PC-9 (cell line): Measurements from ENCODE around the gene BMP4. TPM values are rescaled to one million over a fixed set of nuclear protein-coding genes. Genes with fewer than 3 reads are reported as not detected.

Experiments used
- BruUV-seq: library from RNA; stranded (reverse); fragments of 400-500 nt; replicated peaks from 2 replicates; lab custom pipeline; 2021; lab: Mats Ljungman, UMichigan
- CTCF ChIA-PET: fragments of 300-600 bp; sonication (Branson Sonifier 250); formaldehyde crosslinking; loops from one replicate; lab custom pipeline; 2022; ENCODE audit warnings: antibody characterized with exemption; lab: Charles Lee
- POLR2A ChIA-PET: fragments of 300-600 bp; sonication (Branson Sonifier 250); formaldehyde crosslinking; loops from one replicate; lab custom pipeline; 2022; ENCODE audit warnings: antibody characterized with exemption; ENCODE audit not compliant: unreplicated experiment; lab: Charles Lee
- DNase-seq, 2 experiments: peaks; one replicate each; pipeline versions ENCODE4 v3.0.0 to v3.0.0-alpha.2; 2015 to 2022; ENCODE audit warnings: mixed read lengths in 1 of 2
- H2AFZ ChIP-seq: fragments of 200-600 bp; sonication (generic); 2 replicates; pipeline ENCODE4 v1.8.1; 2017; ENCODE audit warnings: antibody characterized with exemption
- H3F3A ChIP-seq: fragments of 200-600 bp; sonication (generic); 2 replicates; pipeline ENCODE4 v1.8.1; 2017; ENCODE audit warnings: antibody characterized with exemption, mild to moderate bottlenecking, low read depth; ENCODE audit not compliant: insufficient read depth
- H3K27ac ChIP-seq: fragments of 200-600 bp; sonication (generic); 2 replicates; pipeline ENCODE4 v1.6.1; 2016; ENCODE audit warnings: mixed run types
- H3K27me3 ChIP-seq: fragments of 200-600 bp; sonication (generic); 2 replicates; pipeline ENCODE4 v1.6.1; 2016; ENCODE audit warnings: low read depth, mixed run types; ENCODE audit not compliant: insufficient read depth
- H3K36me3 ChIP-seq: fragments of 200-600 bp; sonication (generic); 2 replicates; pipeline ENCODE4 v1.6.1; 2016; ENCODE audit warnings: low read depth, mixed run types
- H3K4me1 ChIP-seq: fragments of 200-600 bp; sonication (generic); replicated peaks from 2 replicates; pipeline ENCODE4 v1.6.1; 2016; ENCODE audit warnings: mixed run types; ENCODE audit not compliant: insufficient read depth
- H3K4me2 ChIP-seq: fragments of 200-600 bp; sonication (generic); 2 replicates; pipeline ENCODE4 v1.6.1; 2017; ENCODE audit warnings: mixed run types
- H3K4me3 ChIP-seq: fragments of 200-600 bp; sonication (generic); 2 replicates; pipeline ENCODE4 v1.6.1; 2016; ENCODE audit warnings: mixed run types
- H3K79me2 ChIP-seq: fragments of 200-600 bp; sonication (generic); 2 replicates; pipeline ENCODE4 v1.6.1; 2017; ENCODE audit warnings: low read depth, mixed run types
- H3K9me2 ChIP-seq: fragments of 200-600 bp; sonication (generic); 2 replicates; pipeline ENCODE4 v1.8.1; 2017; ENCODE audit warnings: mild to moderate bottlenecking; ENCODE audit not compliant: insufficient read depth
- H3K9me3 ChIP-seq: fragments of 200-600 bp; sonication (generic); 2 replicates; pipeline ENCODE4 v1.8.1; 2016; ENCODE audit warnings: low read depth; ENCODE audit not compliant: insufficient read depth
- H4K20me1 ChIP-seq: fragments of 200-600 bp; sonication (generic); 2 replicates; pipeline ENCODE4 v1.8.1; 2017; ENCODE audit not compliant: insufficient read depth
- EZH2 ChIP-seq: fragments of 200-600 bp; sonication (generic); IDR thresholded peaks from 2 replicates; pipeline ENCODE4 v1.8.0; 2017; ENCODE audit warnings: antibody characterized with exemption, low read depth
- intact Hi-C: fragments of 100-400 bp; cut with micrococcal nuclease; formaldehyde crosslinking; loops from one replicate; pipeline ENCODE4 v1.10.0; 2022; ENCODE audit not compliant: unreplicated experiment
- total RNA-seq: library from RNA; stranded (reverse); gene quantifications from 2 replicates; pipeline ENCODE4 v1.2.3, GENCODE V29; 2021
- TF ChIP-seq, protein P1 (sequence below): fragments of 200-600 bp; sonication (generic); conservative IDR thresholded peaks from 2 replicates; pipeline ENCODE4 v1.6.1; 2017; ENCODE audit warnings: mixed run types, antibody characterized with exemption, mild to moderate bottlenecking, moderate library complexity

The BMP4 gene
- total RNA-seq, 1 experiment from 2014 or later = 63.5 TPM

DNA sequence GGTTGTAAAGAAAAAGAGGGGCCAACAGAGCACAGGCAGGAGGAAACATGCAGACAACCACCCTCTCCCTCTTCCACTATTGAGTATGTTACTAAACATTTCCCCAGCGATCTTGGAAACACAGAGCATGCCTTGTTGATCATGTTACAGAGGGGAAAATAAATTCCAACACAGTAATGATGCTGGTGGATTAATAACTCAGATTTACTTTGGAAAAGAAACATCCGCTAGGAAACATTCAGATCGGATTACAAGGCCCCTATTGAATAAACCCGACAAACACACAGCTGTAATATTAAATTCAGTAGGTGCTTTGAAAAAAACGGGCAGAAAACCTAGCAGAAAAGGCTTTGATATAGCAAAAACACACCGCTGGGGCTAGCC, 5.4 kb downstream of the BMP4 start:
- no peaks in the 10 kb centered on the region for H3K9me2 ChIP-seq
- H3K27me3 ChIP-seq = no peaks in the 10 kb centered on the region
- H3K9me3 ChIP-seq = no peaks in the 10 kb centered on the region
- H3F3A ChIP-seq = peaks cover 4% of the 10 kb centered on the region
- DNase-seq = no peak
- H3K4me3 ChIP-seq = no peak overlapping the region
- H4K20me1 ChIP-seq = no peaks in the 10 kb centered on the region
- ChIA-PET CTCF (no interaction called here), POLR2A (interaction anchor here (0.5 to 0.7 kb wide), 2 partner anchors 11 to 371 kb away, joined by 4 to 5 read pairs; no protein-coding TSS in a partner anchor)
- no peak overlapping the region for H3K4me2 ChIP-seq
- H3K36me3 ChIP-seq = peaks cover 15% of the 10 kb centered on the region; the same call in 1 of the 2 replicates
- no peaks in the 10 kb centered on the region for H3K4me1 ChIP-seq
- H3K27ac ChIP-seq = no peak overlapping the region
- TF ChIP-seq, protein P1, sequence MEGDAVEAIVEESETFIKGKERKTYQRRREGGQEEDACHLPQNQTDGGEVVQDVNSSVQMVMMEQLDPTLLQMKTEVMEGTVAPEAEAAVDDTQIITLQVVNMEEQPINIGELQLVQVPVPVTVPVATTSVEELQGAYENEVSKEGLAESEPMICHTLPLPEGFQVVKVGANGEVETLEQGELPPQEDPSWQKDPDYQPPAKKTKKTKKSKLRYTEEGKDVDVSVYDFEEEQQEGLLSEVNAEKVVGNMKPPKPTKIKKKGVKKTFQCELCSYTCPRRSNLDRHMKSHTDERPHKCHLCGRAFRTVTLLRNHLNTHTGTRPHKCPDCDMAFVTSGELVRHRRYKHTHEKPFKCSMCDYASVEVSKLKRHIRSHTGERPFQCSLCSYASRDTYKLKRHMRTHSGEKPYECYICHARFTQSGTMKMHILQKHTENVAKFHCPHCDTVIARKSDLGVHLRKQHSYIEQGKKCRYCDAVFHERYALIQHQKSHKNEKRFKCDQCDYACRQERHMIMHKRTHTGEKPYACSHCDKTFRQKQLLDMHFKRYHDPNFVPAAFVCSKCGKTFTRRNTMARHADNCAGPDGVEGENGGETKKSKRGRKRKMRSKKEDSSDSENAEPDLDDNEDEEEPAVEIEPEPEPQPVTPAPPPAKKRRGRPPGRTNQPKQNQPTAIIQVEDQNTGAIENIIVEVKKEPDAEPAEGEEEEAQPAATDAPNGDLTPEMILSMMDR = no peak
- no peak for TF ChIP-seq EZH2
- no peak overlapping the region for H2AFZ ChIP-seq
- no TSS peak for BruUV-seq
- intact Hi-C loops = no loop called here
- H3K79me2 ChIP-seq = peaks cover 32% of the 10 kb centered on the region

DNA sequence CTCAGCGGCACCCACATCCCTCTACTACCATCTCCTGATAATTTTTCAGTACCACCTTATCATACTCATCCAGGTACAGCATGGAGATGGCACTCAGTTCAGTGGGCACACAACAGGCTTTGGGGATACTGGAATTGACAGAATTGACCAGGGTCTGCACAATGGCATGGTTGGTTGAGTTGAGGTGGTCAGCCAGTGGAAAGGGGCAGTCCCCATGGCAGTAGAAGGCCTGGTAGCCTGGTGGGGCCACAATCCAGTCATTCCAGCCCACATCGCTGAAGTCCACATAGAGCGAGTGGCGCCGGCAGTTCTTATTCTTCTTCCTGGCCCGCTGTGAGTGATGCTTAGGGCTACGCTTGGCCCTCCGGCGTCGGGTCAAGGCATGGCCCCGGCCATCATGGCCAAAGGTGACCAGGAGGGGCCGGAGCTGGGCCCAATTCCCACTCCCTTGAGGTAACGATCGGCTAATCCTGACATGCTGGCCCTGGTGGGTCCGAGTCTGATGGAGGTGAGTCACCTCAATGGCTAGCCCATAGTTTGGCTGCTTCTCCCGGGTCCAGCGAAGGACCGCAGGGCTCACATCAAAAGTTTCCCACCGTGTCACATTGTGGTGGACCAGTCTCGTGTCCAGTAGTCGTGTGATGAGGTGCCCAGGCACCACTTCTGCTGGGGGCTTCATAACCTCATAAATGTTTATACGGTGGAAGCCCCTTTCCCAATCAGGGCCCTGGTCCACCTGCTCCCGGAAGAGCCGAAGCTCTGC, 6.4 kb downstream of the BMP4 start:
- Histone ChIP-seq H2AFZ (no peak overlapping the region), H4K20me1 (no peaks in the 10 kb centered on the region), H3K9me2 (no peaks in the 10 kb centered on the region), H3K9me3 (no peaks in the 10 kb centered on the region), H3K36me3 (peaks cover 15% of the 10 kb centered on the region; the same call in 1 of the 2 replicates), H3K4me2 (no peak overlapping the region), H3K27me3 (no peaks in the 10 kb centered on the region), H3K4me1 (no peaks in the 10 kb centered on the region), H3F3A (peaks cover 4% of the 10 kb centered on the region), H3K4me3 (no peak overlapping the region), H3K27ac (no peak overlapping the region), H3K79me2 (peaks cover 22% of the 10 kb centered on the region)
- no peak for DNase-seq
- TF ChIP-seq, protein P1 = no peak
- TF ChIP-seq EZH2 = no peak
- intact Hi-C loops = no loop called here
- BruUV-seq = no TSS peak
- CTCF ChIA-PET = no interaction called here
- POLR2A ChIA-PET = no interaction called here

DNA sequence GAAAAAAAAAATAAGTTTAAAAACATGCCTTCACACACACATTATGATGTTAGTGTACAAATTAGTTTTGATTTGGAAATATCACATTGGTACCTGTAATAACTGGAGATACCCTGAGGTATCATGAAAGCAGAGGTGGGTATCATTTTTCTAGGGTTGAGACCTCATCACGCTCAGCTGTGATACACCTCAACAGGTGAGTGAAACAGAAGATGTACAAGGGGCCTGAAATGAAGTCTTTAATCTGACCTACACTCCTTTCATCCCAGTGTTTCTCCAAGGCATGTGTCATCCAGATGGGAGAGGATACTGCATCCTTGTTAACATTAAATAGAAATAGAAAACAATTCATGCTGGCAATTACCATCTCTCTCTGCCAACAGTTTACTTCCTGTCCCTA, 7.4 kb downstream of the BMP4 start:
- intact Hi-C loops = loop anchor here (5.0 kb wide), 1 partner anchor 97 kb away; no protein-coding TSS in a partner anchor
- no peaks in the 10 kb centered on the region for H3K4me1 ChIP-seq
- no peak overlapping the region for H3K4me3 ChIP-seq
- H3K79me2 ChIP-seq = peaks cover 12% of the 10 kb centered on the region
- no peaks in the 10 kb centered on the region for H3K9me2 ChIP-seq
- H2AFZ ChIP-seq = no peak overlapping the region
- ChIA-PET CTCF (no interaction called here), POLR2A (interaction anchor here (0.6 kb wide), 1 partner anchor 363 kb away, joined by 4 read pairs; no protein-coding TSS in a partner anchor)
- peaks cover 4% of the 10 kb centered on the region for H3F3A ChIP-seq
- H3K36me3 ChIP-seq = peaks cover 15% of the 10 kb centered on the region; the same call in 1 of the 2 replicates
- H3K27me3 ChIP-seq = no peaks in the 10 kb centered on the region
- no peak for DNase-seq
- TF ChIP-seq, protein P1 = no peak
- no peak for TF ChIP-seq EZH2
- no peak overlapping the region for H3K4me2 ChIP-seq
- no peaks in the 10 kb centered on the region for H3K9me3 ChIP-seq
- no peaks in the 10 kb centered on the region for H4K20me1 ChIP-seq
- no TSS peak for BruUV-seq
- H3K27ac ChIP-seq = no peak overlapping the region
